B cell (primary cell): ENCODE measurements around the gene CCDC85C. TPM values are rescaled to one million over a fixed set of nuclear protein-coding genes. Genes with fewer than 3 reads are reported as not detected.

ENCODE experiments used
- ATAC-seq: fragments of 200-7000 bp; cut with Tn5 transposase; one replicate; pipeline ENCODE4 v1.10.0; 2021; ENCODE audit warnings: low read depth, mild to moderate bottlenecking, moderate number of reproducible peaks, moderate library complexity
- CTCF ChIA-PET: fragments of 350-600 bp; sonication (Branson Sonifier 250); formaldehyde crosslinking; loops from one replicate; lab custom pipeline; 2021; ENCODE audit warnings: antibody characterized with exemption, inconsistent platforms; lab: Charles Lee
- POLR2A ChIA-PET: fragments of 350-600 bp; sonication (Branson Sonifier 250); formaldehyde crosslinking; loops from one replicate; lab custom pipeline; 2021; ENCODE audit warnings: antibody characterized with exemption; lab: Charles Lee
- DNase-seq: peaks from one replicate; pipeline ENCODE4 v3.0.0; 2013
- H2AFZ ChIP-seq: 2 replicates; pipeline ENCODE4 v1.6.1; 2012; ENCODE audit warnings: mild to moderate bottlenecking, low read depth, low read length; ENCODE audit not compliant: insufficient read depth, poor library complexity, severe bottlenecking
- H3K27ac ChIP-seq, 2 donors: 1 replicate in 1 of 2; 2 replicates in 1 of 2; pipeline ENCODE4 v1.5.1; 2012 to 2013; ENCODE audit warnings: low read length in 2 of 2, mild to moderate bottlenecking in 2 of 2, moderate library complexity in 1 of 2
- H3K27me3 ChIP-seq, 4 experiments: fragments of 200-600 bp in 1 of 4; sonication (generic) in 1 of 4; replicated peaks in 1 of 4; 1 replicate in 2 of 4; 2 replicates in 2 of 4; pipeline versions ENCODE4 v1.6.1 to v1.7.0; 2013 to 2016; ENCODE audit warnings: low read length in 3 of 4, mild to moderate bottlenecking in 2 of 4, mixed read lengths in 1 of 4, moderate library complexity in 1 of 4; ENCODE audit not compliant: insufficient read depth in 4 of 4, control insufficient read depth in 3 of 4; ENCODE audit errors: control extremely low read depth in 1 of 4
- H3K36me3 ChIP-seq, 2 experiments: replicated peaks in 1 of 2; 1 replicate in 1 of 2; 2 replicates in 1 of 2; pipeline versions ENCODE4 v1.6.1 to v1.7.1; 2013; ENCODE audit warnings: low read length in 1 of 2; ENCODE audit not compliant: insufficient read depth in 2 of 2, control insufficient read depth in 1 of 2; ENCODE audit errors: control extremely low read depth in 1 of 2, extremely low read depth in 1 of 2
- H3K4me1 ChIP-seq, 2 donors: fragments of 200-600 bp in 1 of 2; sonication (generic) in 1 of 2; 1 replicate in 1 of 2; 2 replicates in 1 of 2; pipeline versions ENCODE4 v1.5.1 to v1.6.1; 2013 to 2017; ENCODE audit warnings: low read length in 2 of 2; ENCODE audit not compliant: control insufficient read depth in 2 of 2, insufficient read depth in 2 of 2
- H3K4me2 ChIP-seq: replicated peaks from 2 replicates; pipeline ENCODE3; 2012; ENCODE audit warnings: mild to moderate bottlenecking, low read depth, low read length; ENCODE audit not compliant: poor library complexity, severe bottlenecking
- H3K4me3 ChIP-seq, 5 experiments: fragments of 200-600 bp in 1 of 5; sonication (generic) in 1 of 5; 1 replicate in 3 of 5; 2 replicates in 2 of 5; pipeline versions ENCODE4 v1.5.1 to v1.7.0; 2011 to 2016; ENCODE audit warnings: low read length in 4 of 5, mild to moderate bottlenecking in 4 of 5, low read depth in 2 of 5, control low read depth in 1 of 5, moderate library complexity in 1 of 5; ENCODE audit not compliant: insufficient read depth in 1 of 5; ENCODE audit errors: control extremely low read depth in 1 of 5, extremely low read depth in 1 of 5
- H3K79me2 ChIP-seq: fragments of 200-600 bp; sonication (generic); one replicate; pipeline ENCODE4 v1.6.0; 2016; ENCODE audit warnings: low read length; ENCODE audit not compliant: control insufficient read depth, insufficient read depth
- H3K9ac ChIP-seq: fragments of 200-600 bp; sonication (generic); 2 replicates; pipeline ENCODE4 v1.6.1; 2017; ENCODE audit warnings: mild to moderate bottlenecking, low read length, moderate library complexity
- H3K9me3 ChIP-seq, 3 donors: one replicate each; pipeline versions ENCODE4 v1.6.1 to v1.7.1; 2013; ENCODE audit warnings: low read length in 2 of 3; ENCODE audit not compliant: control insufficient read depth in 2 of 3, insufficient read depth in 1 of 3; ENCODE audit errors: control extremely low read depth in 1 of 3
- H4K20me1 ChIP-seq: 2 replicates; pipeline ENCODE4 v1.6.0; 2012; ENCODE audit warnings: mild to moderate bottlenecking, low read length; ENCODE audit not compliant: insufficient read depth, control insufficient read depth, poor library complexity, severe bottlenecking
- H3K27ac Mint-ChIP-seq: one replicate; pipeline ENCODE4 v1.8.0; 2021; ENCODE audit warnings: mixed read lengths
- H3K27me3 Mint-ChIP-seq: one replicate; pipeline ENCODE4 v1.8.0; 2021; ENCODE audit warnings: mixed read lengths
- H3K4me1 Mint-ChIP-seq: one replicate; pipeline ENCODE4 v1.8.0; 2021; ENCODE audit warnings: mixed read lengths
- H3K4me3 Mint-ChIP-seq: one replicate; pipeline ENCODE4 v1.8.0; 2021; ENCODE audit warnings: mixed read lengths
- H3K9me3 Mint-ChIP-seq: one replicate; pipeline ENCODE4 v1.8.0; 2022; ENCODE audit warnings: mixed read lengths; ENCODE audit not compliant: insufficient read depth
- CTCF ChIP-seq: fragments of 200-600 bp; IDR thresholded peaks from one replicate; pipeline ENCODE4 v1.8.0; 2022; ENCODE audit warnings: antibody characterized with exemption, mild to moderate bottlenecking
- EZH2 ChIP-seq: IDR thresholded peaks from 2 replicates; pipeline ENCODE4 v1.6.1; 2012; ENCODE audit warnings: borderline replicate concordance, low read depth, mild to moderate bottlenecking, moderate library complexity, low read length; ENCODE audit not compliant: insufficient read depth, poor library complexity, severe bottlenecking
- WGBS: methylation state at CpG from one replicate; pipeline ENCODE4 v1.1.5; 2013; ENCODE audit warnings: missing lambda C conversion rate; ENCODE audit not compliant: insufficient coverage; 5-methylcytosine and 5-hydroxymethylcytosine counted together
- intact Hi-C: fragments of 100-400 bp; cut with micrococcal nuclease; formaldehyde crosslinking; loops from one replicate; pipeline ENCODE4 v1.10.0; 2022
- polyA plus RNA-seq: library from polyadenylated mRNA; depleted of rRNA; stranded (reverse); fragments of >200 nt; gene quantifications from 2 replicates; pipeline ENCODE4 v1.2.3, GENCODE V29; 2012
- total RNA-seq, 2 donors: library from RNA; stranded (reverse); fragments of 120-200 nt in 1 of 2; gene quantifications; 1 replicate in 1 of 2; 2 replicates in 1 of 2; pipeline versions ENCODE4 v1.2.3 to v1.2.4, GENCODE V29; 2013 to 2022

Gene CCDC85C
- total and polyA plus RNA-seq, 2 donors (not counting 1 experiment from before 2014, with no cell fraction given): 0.52 to 2.7 TPM

GRCh38 chr14:99514552-99515300 is 89.3 kb downstream of the CCDC85C start:
- TF ChIP-seq CTCF: no peak
- Histone ChIP-seq H3K9ac (no peak overlapping the region), H3K4me1 (no peaks in the 10 kb centered on the region), H3K4me2 (no peak overlapping the region), H3K36me3 (peaks cover 0 to 11% of the 10 kb centered on the region in 2 experiments), H4K20me1 (no peaks in the 10 kb centered on the region), H3K4me3 (no peak overlapping the region), H2AFZ (no peak overlapping the region), H3K27me3 (no peaks in the 10 kb centered on the region), H3K9me3 (no peaks in the 10 kb centered on the region), H3K79me2 (no peaks in the 10 kb centered on the region), H3K27ac (no peak overlapping the region)
- Mint-ChIP-seq H3K4me1 (no peaks in the 10 kb centered on the region), H3K9me3 (no peaks in the 10 kb centered on the region), H3K27ac (no peak overlapping the region), H3K27me3 (no peaks in the 10 kb centered on the region), H3K4me3 (no peak overlapping the region)
- ChIA-PET POLR2A (no interaction called here), CTCF (no interaction called here)
- 93% methylated on average over 19 of the region's 20 CpGs for WGBS
- no peak for ATAC-seq
- intact Hi-C loops: no loop called here
- DNase-seq: no peak

GRCh38 chr14:99513946-99514551 is 90.0 kb downstream of the CCDC85C start:
- Histone ChIP-seq H2AFZ (no peak overlapping the region), H3K36me3 (peaks cover under 1 to 18% of the 10 kb centered on the region in 2 experiments), H4K20me1 (no peaks in the 10 kb centered on the region), H3K4me1 (no peaks in the 10 kb centered on the region), H3K9ac (no peak overlapping the region), H3K27me3 (no peaks in the 10 kb centered on the region), H3K79me2 (no peaks in the 10 kb centered on the region), H3K9me3 (no peaks in the 10 kb centered on the region), H3K27ac (no peak overlapping the region), H3K4me3 (no peak overlapping the region), H3K4me2 (no peak overlapping the region)
- no peak for DNase-seq
- POLR2A ChIA-PET: no interaction called here
- intact Hi-C loops: no loop called here
- ATAC-seq: no peak
- Mint-ChIP-seq H3K4me1 (no peaks in the 10 kb centered on the region), H3K27me3 (no peaks in the 10 kb centered on the region), H3K9me3 (no peaks in the 10 kb centered on the region), H3K27ac (no peak overlapping the region), H3K4me3 (no peak overlapping the region)
- CTCF ChIA-PET: no interaction called here
- TF ChIP-seq EZH2 (no peak), CTCF (no peak)
- WGBS: 91% methylated on average over 10 of the region's 13 CpGs
